K562 (cell line): ENCODE results near the gene PUSL1. TPM values are rescaled to one million over a fixed set of nuclear protein-coding genes. Genes with fewer than 3 reads are reported as not detected.

ENCODE experiments used
- ATAC-seq: fragments of 200-7000 bp; cut with Tn5 transposase; 3 replicates; pipeline ENCODE4 v1.9.1; 2020; ENCODE audit warnings: moderate library complexity
- BruUV-seq: library from RNA; stranded (reverse); fragments of 400-500 nt; replicated peaks from 2 replicates; lab custom pipeline; 2021; lab: Mats Ljungman, UMichigan
- CTCF ChIA-PET: fragments of 300-600 bp; formaldehyde crosslinking; extraction: SDS; loops from one replicate; lab custom pipeline; 2021; ENCODE audit warnings: low intra/inter-chr PET ratio; lab: Yijun Ruan, JAX
- POLR2A ChIA-PET: fragments of 300-600, 350-650 bp; sonication (Branson Sonifier 250); formaldehyde crosslinking; extraction: SDS; loops from one replicate; lab custom pipeline; 2021; ENCODE audit warnings: antibody characterized with exemption, inconsistent platforms; lab: Yijun Ruan, JAX
- DNase-seq, 4 experiments: peaks; one replicate each; pipeline versions ENCODE4 v3.0.0 to v3.0.0-alpha.2; 2011 to 2018; ENCODE audit warnings: low spot score in 3 of 4, mixed read lengths in 3 of 4; ENCODE audit errors: extremely low read depth in 1 of 4
- FAIRE-seq: peaks from 2 replicates; lab custom pipeline; 2011; peaks lifted over from hg19 to GRCh38; lab: Jason Lieb, UNC
- H2AFZ ChIP-seq: 2 replicates; pipeline ENCODE4 v1.6.0; 2011; ENCODE audit warnings: low read depth, low read length, control low read depth, inconsistent platforms
- H3K27ac ChIP-seq: fragments of 200-600 bp; 3 replicates; pipeline ENCODE4 v1.8.0; 2011; ENCODE audit warnings: low read depth, mild to moderate bottlenecking, control low read depth, inconsistent platforms, low read length, moderate library complexity, mixed read lengths; ENCODE audit errors: extremely low read depth
- H3K27me3 ChIP-seq, 2 experiments: fragments of 300-600 bp in 1 of 2; 2 replicates in 1 of 2; 3 replicates in 1 of 2; pipeline versions ENCODE4 v1.6.0 to v1.8.0; 2011; ENCODE audit warnings: inconsistent platforms in 2 of 2, low read length in 2 of 2, mild to moderate bottlenecking in 1 of 2, mixed read lengths in 1 of 2, moderate library complexity in 1 of 2; ENCODE audit not compliant: control insufficient read depth in 2 of 2, insufficient read depth in 2 of 2
- H3K36me3 ChIP-seq: fragments of 300-600 bp; 3 replicates; pipeline ENCODE4 v1.8.0; 2011; ENCODE audit warnings: mild to moderate bottlenecking, low read length, inconsistent platforms; ENCODE audit not compliant: control insufficient read depth, insufficient read depth
- H3K4me1 ChIP-seq, 2 experiments: fragments of 200-600 bp in 1 of 2; replicated peaks in 1 of 2; 2 replicates in 1 of 2; 3 replicates in 1 of 2; pipeline versions ENCODE4 v1.5.1 to v1.8.0; 2011; ENCODE audit warnings: inconsistent platforms in 2 of 2, low read length in 2 of 2, mild to moderate bottlenecking in 1 of 2, mixed read lengths in 1 of 2, moderate library complexity in 1 of 2; ENCODE audit not compliant: control insufficient read depth in 2 of 2, insufficient read depth in 2 of 2
- H3K4me2 ChIP-seq: 2 replicates; pipeline ENCODE4 v1.6.1; 2011; ENCODE audit warnings: low read length, control low read depth, inconsistent platforms, mixed read lengths; ENCODE audit not compliant: insufficient read depth
- H3K4me3 ChIP-seq: fragments of 200-600 bp; sonication (generic), shearing (Covaris generic); 2 replicates; pipeline ENCODE4 v1.5.1; 2016; ENCODE audit warnings: control low read depth, inconsistent platforms
- H3K79me2 ChIP-seq: fragments of 200-600 bp; 3 replicates; pipeline ENCODE4 v1.8.0; 2011; ENCODE audit warnings: low read length, inconsistent platforms; ENCODE audit not compliant: control insufficient read depth, insufficient read depth
- H3K9ac ChIP-seq, 2 experiments: 2 replicates each; pipeline versions ENCODE4 v1.6.0 to v1.6.1; 2011; ENCODE audit warnings: low read depth in 2 of 2, low read length in 2 of 2, control low read depth in 1 of 2, inconsistent platforms in 1 of 2, mild to moderate bottlenecking in 1 of 2, mixed read lengths in 1 of 2; ENCODE audit not compliant: insufficient read depth in 1 of 2
- H3K9me1 ChIP-seq: one replicate; pipeline ENCODE4 v1.6.0; 2011; ENCODE audit warnings: inconsistent platforms, mild to moderate bottlenecking, low read length, moderate library complexity; ENCODE audit not compliant: control insufficient read depth, insufficient read depth
- H3K9me3 ChIP-seq: replicated peaks from 2 replicates; pipeline ENCODE4 v1.5.1; 2011; ENCODE audit warnings: low read depth, low read length, inconsistent platforms; ENCODE audit not compliant: control insufficient read depth, insufficient read depth
- H4K20me1 ChIP-seq: replicated peaks from 2 replicates; pipeline ENCODE4 v1.6.1; 2011; ENCODE audit warnings: low read length, inconsistent platforms, mixed read lengths; ENCODE audit not compliant: control insufficient read depth, insufficient read depth
- BRF1 ChIP-seq: IDR thresholded peaks from 3 replicates; pipeline ENCODE4 v1.6.1; 2011; ENCODE audit warnings: borderline replicate concordance, mild to moderate bottlenecking; ENCODE audit not compliant: insufficient read length; ENCODE audit errors: extremely low read depth
- C11orf30 ChIP-seq: fragments of 450-650 bp; IDR thresholded peaks from 2 replicates; pipeline ENCODE4 v1.6.1; 2016; ENCODE audit warnings: low read depth, mild to moderate bottlenecking
- CBX1 ChIP-seq: sonication (generic); IDR thresholded peaks from 2 replicates; pipeline ENCODE4 v1.6.1; 2016; ENCODE audit warnings: antibody characterized with exemption, low read depth, mild to moderate bottlenecking
- HMGN3 ChIP-seq: IDR thresholded peaks from 2 replicates; pipeline ENCODE4 v1.6.1; 2011; ENCODE audit warnings: borderline replicate concordance, low read depth, mild to moderate bottlenecking, mixed read lengths, low read length; ENCODE audit not compliant: insufficient read length; ENCODE audit errors: extremely low read depth
- POLR2G ChIP-seq: fragments of 200-400 bp; formaldehyde crosslinking; IDR thresholded peaks from 2 replicates; pipeline ENCODE4 v1.6.1; 2017; ENCODE audit warnings: low read depth, mild to moderate bottlenecking, antibody characterized with exemption, low read length, moderate library complexity
- RBM22 ChIP-seq: fragments of 200-400 bp; formaldehyde crosslinking; IDR thresholded peaks from 2 replicates; pipeline ENCODE4 v1.6.1; 2018; ENCODE audit warnings: low read length, low read depth; ENCODE audit not compliant: poor library complexity, severe bottlenecking
- SUPT5H ChIP-seq: fragments of 450-650 bp; IDR thresholded peaks from 2 replicates; pipeline ENCODE4 v1.6.1; 2016
- ZEB2 ChIP-seq: fragments of 450-650 bp; IDR thresholded peaks from 2 replicates; pipeline ENCODE4 v1.6.1; 2016
- WGBS: fragments of 100-300 bp; shearing (Covaris generic); methylation state at CpG from one replicate; pipeline ENCODE4 v1.1.6; 2016; ENCODE audit warnings: low coverage, mixed read lengths; ENCODE audit not compliant: insufficient coverage; ENCODE audit errors: missing lambda C conversion rate; 5-methylcytosine and 5-hydroxymethylcytosine counted together
- in situ Hi-C: fragments of 300-500 bp; cut with MboI; formaldehyde crosslinking; loops from 4 replicates; pipeline ENCODE4 v1.15.0; 2018; ENCODE audit warnings: inconsistent platforms, mixed read lengths
- intact Hi-C: fragments of 100-400 bp; cut with micrococcal nuclease; formaldehyde crosslinking; loops from 2 replicates; pipeline ENCODE4 v1.14.2; 2022
- polyA plus RNA-seq, 8 experiments: library from polyadenylated mRNA; depleted of rRNA in 4 of 8; stranded (reverse) in 5 of 8; unstranded in 3 of 8; fragments of >200 nt; fragmentation: Nextera tagmentation in 2 of 8; fragmentation: Illumina TruSeq in 1 of 8; extraction: Ambion mirVana in 2 of 8; extraction: Trizol in 1 of 8; gene quantifications; 2 replicates each; pipeline versions ENCODE4 v1.2.1 to v1.2.3, GENCODE V29; 2011 to 2014; ENCODE audit warnings: inconsistent platforms in 1 of 8, missing spikeins in 1 of 8
- total RNA-seq, 7 experiments: library from RNA; depleted of rRNA in 6 of 7; stranded (reverse); fragments of >200 nt in 6 of 7; fragmentation: Illumina TruSeq in 2 of 7; extraction: Trizol in 2 of 7; gene quantifications; 2 replicates each; pipeline versions ENCODE4 v1.2.1 to v1.2.3, GENCODE V29; 2011 to 2021; ENCODE audit warnings: low replicate concordance in 1 of 7

Gene PUSL1
- total and polyA plus RNA-seq, 9 of the 15 experiments (the other 6 are each of a cell fraction or from before 2014, with no cell fraction given) = 0.62 to 86.9 (median 13.6) TPM

GRCh38 chr1:1330366-1331067 lies 22.1 kb downstream of the PUSL1 start (continued):
- TF ChIP-seq BRF1 = no peak

DNA sequence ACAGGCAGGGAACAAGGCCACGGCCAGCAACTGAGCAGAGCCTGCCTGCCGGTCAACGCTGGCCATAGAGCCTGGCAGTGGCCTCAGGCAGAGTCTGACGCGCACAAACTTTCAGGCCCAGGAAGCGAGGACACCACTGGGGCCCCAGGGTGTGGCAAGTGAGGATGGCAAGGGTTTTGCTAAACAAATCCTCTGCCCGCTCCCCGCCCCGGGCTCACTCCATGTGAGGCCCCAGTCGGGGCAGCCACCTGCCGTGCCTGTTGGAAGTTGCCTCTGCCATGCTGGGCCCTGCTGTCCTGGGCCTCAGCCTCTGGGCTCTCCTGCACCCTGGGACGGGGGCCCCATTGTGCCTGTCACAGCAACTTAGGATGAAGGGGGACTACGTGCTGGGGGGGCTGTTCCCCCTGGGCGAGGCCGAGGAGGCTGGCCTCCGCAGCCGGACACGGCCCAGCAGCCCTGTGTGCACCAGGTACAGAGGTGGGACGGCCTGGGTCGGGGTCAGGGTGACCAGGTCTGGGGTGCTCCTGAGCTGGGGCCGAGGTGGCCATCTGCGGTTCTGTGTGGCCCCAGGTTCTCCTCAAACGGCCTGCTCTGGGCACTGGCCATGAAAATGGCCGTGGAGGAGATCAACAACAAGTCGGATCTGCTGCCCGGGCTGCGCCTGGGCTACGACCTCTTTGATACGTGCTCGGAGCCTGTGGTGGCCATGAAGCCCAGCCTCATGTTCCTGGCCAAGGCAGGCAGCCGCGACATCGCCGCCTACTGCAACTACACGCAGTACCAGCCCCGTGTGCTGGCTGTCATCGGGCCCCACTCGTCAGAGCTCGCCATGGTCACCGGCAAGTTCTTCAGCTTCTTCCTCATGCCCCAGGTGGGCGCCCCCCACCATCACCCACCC lies 22.9 kb downstream of the PUSL1 start, which contains the start of gene TAS1R3:
Gene TAS1R3 (plus strand): TSS at position 213 of the 898 bp plus-strand sequence. CDS start 66 bp downstream, at position 279.
- intact Hi-C loops = no loop called here
- ChIA-PET POLR2A (interaction anchor here (0.6 to 1.7 kb wide), 6 partner anchors 11 to 38 kb away, joined by 3 to 9 read pairs (median 4); no protein-coding TSS in a partner anchor), CTCF (no interaction called here)
- Histone ChIP-seq H3K9me3 (peaks cover 6% of the 10 kb centered on the region), H3K27me3 (no peaks in the 10 kb centered on the region), H3K36me3 (peaks cover 34% of the 10 kb centered on the region; the same call in 1 of the 3 replicates), H3K9me1 (peaks cover 4% of the 10 kb centered on the region), H3K4me3 (no peak within 1 kb of the TSS), H4K20me1 (peaks cover 12% of the 10 kb centered on the region; the same call in 1 of the 2 replicates), H2AFZ (no peak within 1 kb of the TSS), H3K4me2 (no peak within 1 kb of the TSS), H3K79me2 (peaks cover 2% of the 10 kb centered on the region; the same call in 1 of the 3 replicates), H3K27ac (no peak within 1 kb of the TSS), H3K4me1 (peaks cover 0 to 94% of the 10 kb centered on the region in 2 experiments; a peak in 2 of 5 replicates), H3K9ac (peak within 1 kb of the TSS in 1 of 2 experiments; percentile 55; a peak in 1 of 4 replicates)
- FAIRE-seq (no peak), ATAC-seq (no peak), DNase-seq (no peak)
- WGBS = 72% methylated on average over 40 of the region's 41 CpGs
- no TSS peak for BruUV-seq
- in situ Hi-C loops = no loop called here
- TF ChIP-seq SUPT5H = 0 out of 2 replicates have a peak, but pooled peaks have one; percentile 39
- no peak for TF ChIP-seq C11orf30
- TF ChIP-seq CBX1 = peak; percentile 31; the same call in 1 of the 2 replicates
- peak; percentile 19 for TF ChIP-seq HMGN3
- TF ChIP-seq ZEB2 = no peak
- peak; percentile 80 for TF ChIP-seq POLR2G
- TF ChIP-seq RBM22 = peak; percentile 95
